ENCODE measurements around the gene FOLH1. TPM values are rescaled to one million over a fixed set of nuclear protein-coding genes. Genes with fewer than 3 reads are reported as not detected.
"Not testable (repeated sequence)": the region's sequence is repeated elsewhere in the genome, so short reads cannot be mapped to it uniquely, and the experiment has no call there.

Gene FOLH1
- total RNA-seq: under 0.01 TPM in 1 of 2 replicates, not detected in the other

DNA sequence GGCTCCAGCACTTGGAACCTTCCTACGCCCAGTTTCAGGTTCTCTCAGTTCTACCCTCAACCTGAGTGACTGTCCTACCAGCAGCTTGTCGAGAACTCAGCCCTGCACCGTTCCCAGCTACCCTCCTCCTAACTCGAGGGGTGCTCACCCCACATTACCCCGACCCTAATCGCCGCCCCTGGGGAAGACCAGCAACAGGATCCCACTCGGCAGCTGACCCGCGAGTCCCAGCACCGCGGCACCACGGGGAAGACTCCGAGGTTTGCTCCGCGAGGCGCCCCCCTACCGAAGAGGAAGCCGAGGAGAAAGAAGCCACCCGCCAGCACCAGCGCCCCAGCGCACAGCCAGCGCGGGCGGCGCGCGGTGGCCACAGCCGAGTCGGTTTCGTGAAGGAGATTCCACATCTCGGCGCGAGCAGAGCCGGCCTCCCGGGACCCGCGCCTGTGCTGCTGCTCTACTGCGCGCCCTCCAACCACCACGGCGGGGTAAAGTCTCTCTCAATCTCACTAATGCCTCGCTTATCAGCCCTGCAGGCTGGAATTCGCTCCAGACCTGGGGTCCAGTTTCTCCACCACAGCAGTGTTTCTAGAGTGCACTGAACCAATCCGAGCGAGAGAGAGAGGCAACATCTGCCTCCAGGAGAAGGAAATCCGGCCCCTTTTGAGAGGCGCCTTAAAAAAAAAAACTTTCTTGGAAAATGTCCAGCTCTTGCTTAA lies at the start of gene FOLH1:
FOLH1 (minus strand) TSS at position 597 of the 716 bp plus-strand sequence; CDS start at position 404, 193 bp downstream.
- no peak for DNase-seq (ENCODE audit: low read depth in 2 of 2)

DNA sequence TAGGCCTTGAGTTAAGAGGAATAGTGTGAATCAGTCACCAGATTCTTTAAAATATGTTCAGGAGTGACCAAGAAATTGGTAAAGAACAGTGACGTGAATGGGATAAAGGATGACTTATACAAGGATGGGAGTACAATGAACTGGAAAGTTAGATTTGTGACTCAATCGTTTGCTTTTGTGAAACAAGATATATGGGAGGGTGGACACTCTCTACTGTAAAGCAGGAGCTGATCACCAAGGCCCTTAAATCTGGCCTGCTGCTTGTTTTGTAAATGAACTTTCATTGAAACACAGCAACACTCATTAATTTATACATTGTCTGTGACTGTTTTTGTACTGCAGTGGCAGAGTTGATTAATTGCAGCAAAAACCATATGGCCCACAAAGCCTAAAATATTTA lies 46.7 kb upstream of the FOLH1 start:
- not testable (repeated sequence) for DNase-seq (ENCODE audit: low read depth in 2 of 2)

DNA sequence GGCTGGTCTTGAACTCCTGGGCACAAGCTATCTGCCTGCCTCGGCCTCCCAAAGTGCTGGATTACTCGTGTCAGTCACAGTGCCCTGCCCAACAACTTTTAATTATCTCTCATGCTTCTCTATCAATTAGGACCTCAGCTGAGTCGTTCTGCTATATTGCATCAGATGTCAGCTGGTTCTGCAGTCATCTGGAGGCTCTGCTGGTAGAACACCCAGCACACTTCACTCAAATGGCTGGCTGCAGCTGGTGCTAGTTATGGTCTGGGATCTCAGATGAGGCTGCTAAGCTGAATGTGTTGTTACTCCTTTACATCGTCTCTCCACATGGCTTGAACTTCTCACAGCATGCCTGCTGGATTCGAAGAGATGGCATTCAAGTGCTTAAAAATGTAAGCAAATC lies 42.8 kb upstream of the FOLH1 start:
- not testable (repeated sequence) for DNase-seq (ENCODE audit: low read depth in 2 of 2)

DNA sequence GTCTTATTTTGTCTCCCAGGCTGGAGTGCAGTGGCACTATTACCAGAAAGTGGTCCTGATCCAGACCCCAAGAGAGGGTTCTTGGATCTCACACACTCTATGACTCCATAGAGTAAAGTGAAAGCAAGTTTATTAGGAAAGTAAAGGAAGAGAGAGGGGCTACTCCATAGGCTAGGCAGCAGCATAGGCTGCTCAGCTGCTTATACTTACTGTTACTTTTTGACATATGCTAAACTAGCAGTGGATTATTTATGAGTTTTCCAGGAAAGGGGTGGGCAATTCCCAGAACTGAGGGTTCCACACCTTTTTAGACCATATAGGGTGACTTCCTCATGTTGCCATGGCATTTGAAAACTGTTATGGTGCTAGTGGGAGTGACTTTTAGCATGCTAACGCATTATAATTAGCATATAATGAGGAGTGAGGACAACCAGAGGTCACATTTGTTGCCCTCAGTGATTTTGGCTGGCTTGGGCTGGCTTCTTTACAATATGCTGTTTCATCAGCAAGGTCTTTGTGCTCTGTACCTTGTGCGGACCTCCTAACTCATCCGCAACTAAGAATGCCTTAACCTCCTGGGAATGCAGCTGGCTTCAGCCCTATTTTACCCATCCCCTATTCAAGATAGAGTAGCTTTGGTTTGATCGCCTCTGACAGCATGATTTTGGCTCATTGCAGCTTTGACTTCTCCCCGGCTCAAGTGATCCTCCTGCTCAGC lies 42.2 kb upstream of the FOLH1 start:
- DNase-seq (ENCODE audit: low read depth in 2 of 2): not testable (repeated sequence)

DNA sequence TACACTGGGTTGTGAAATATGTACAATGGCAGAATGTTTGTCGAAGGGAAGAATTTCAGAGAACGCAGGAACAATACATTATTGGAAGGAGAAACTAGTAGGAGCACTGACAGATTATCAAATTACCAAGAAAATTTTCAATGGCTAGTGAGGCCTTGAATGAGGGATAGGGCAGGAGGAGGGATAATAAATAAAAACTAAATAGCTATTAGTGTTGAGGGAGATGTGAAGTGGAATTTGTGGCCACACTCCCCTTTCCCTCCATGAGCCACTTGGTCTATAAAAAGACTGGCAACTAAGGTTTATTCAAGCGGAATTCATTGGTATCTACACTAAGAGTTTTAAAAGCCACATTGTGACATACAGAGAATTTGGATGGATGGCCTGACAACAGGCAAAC lies 41.0 kb upstream of the FOLH1 start:
- DNase-seq (ENCODE audit: low read depth in 2 of 2): not testable (repeated sequence)

DNA sequence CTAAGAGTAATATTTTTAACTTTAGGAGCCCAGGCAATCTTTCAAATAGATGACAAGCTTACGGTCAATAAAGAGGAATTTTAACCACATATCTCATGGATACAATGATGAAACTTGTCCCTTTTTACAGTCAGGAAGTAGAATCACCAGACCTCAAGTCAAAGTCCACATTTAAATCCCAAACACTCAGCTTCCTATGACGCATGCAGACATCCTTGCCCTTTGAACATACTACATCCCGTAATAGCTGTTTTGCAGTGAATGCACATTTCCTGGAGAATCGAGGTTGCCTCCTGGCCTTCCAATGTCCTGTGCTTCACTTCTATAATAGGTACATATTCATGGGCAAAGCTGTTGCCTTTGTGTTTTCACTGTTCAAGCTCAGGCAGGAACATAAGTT lies 25.3 kb upstream of the FOLH1 start:
- DNase-seq (ENCODE audit: low read depth in 2 of 2): peak in 1 of 2 donors; percentile 16

DNA sequence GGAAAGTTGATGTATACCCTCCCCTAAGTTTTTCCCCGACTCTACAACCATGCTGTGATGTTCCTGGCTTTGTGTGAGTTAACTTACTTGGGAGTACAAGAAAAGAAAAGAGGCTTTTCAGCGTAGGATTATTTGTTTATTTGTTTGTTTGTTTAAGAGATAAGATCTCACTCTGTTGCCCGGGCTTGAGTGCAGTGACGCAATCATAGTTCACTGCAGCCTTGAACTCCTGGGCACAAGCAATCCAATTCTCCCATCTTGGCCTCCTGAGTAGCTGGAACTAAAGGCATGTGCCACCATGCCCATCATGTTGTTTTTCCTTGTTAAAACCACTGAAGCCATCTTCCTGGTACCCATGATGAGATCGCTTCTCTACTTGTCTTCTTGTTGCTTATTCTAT lies 24.6 kb upstream of the FOLH1 start:
- DNase-seq (ENCODE audit: low read depth in 2 of 2): not testable (repeated sequence)

DNA sequence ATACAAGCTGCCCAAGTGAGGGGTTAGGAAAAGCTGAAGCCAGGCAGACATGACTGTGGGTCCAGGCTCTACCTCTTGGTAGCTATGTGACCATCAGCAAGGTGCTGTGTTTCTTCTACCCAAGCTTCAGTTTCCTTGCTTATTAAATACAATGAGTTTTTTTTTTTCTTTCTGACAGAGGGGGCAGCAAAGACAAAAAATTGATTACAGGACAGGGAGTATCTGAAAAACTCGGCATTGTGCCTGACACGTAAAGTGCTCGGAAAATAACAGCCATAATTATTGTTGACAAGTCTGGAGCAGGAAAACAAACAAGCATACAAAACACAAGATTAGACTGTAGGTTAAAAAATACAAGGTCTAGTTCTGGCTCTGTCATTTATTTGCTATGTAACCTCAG lies 23.3 kb upstream of the FOLH1 start:
- not testable (repeated sequence) for DNase-seq (ENCODE audit: low read depth in 2 of 2)

DNA sequence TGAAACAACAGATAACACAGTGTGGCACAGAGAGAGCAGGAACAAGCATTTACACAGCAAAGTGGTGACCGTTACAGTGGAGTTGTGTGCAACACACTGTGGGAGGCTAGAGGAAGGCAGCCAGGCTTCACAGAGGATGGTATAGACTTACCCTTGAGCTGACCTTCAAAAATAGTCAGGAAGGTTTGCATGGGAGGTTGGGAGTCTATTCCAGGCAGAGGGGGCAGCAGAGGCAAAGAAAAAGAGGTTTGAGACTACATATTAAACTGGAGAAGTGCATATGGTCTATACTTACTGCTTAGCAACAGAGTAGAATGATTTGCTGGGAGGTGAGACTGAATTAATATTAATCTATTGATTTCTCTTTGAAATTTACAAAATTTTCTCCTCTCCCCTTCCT lies 22.1 kb upstream of the FOLH1 start:
- DNase-seq (ENCODE audit: low read depth in 2 of 2): not testable (repeated sequence)

DNA sequence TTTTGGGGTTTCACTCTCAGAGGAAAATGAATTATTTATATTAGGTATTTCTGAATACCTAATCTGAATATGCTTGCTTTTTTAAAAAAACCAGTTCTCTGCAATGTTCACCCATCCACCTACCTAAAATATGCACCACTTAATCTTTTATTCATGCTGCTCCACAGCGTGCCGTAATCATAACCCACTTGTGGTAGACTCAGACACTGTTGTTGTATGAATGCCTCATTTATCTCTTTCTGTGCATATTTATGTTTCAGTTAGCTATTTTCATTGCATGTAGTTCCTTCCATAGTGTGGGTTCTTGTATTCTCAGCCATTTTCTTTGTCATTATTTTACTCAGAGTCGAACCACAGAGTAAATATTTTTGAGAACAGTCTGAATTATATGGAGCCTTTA lies 21.6 kb upstream of the FOLH1 start:
- not testable (repeated sequence) for DNase-seq (ENCODE audit: low read depth in 2 of 2)

DNA sequence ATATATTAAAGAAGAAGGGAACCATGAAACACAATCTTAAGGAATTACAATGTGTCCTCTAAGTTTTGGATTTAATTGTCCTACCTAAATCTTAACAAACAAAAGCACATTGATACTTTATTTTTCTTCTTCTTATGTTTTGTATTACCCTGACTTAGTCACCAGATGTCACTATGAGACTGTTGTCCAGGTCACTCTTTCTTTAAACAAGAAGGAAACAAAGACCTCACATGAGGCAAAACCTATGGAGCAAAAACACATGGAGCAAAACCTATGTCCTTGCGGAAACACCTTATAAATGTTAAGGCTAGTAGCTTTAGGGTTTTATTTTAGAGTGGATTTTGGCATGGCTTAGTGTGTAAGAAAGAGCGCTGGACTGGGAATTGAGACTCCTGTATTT lies 20.7 kb upstream of the FOLH1 start:
- DNase-seq (ENCODE audit: low read depth in 2 of 2): not testable (repeated sequence)

DNA sequence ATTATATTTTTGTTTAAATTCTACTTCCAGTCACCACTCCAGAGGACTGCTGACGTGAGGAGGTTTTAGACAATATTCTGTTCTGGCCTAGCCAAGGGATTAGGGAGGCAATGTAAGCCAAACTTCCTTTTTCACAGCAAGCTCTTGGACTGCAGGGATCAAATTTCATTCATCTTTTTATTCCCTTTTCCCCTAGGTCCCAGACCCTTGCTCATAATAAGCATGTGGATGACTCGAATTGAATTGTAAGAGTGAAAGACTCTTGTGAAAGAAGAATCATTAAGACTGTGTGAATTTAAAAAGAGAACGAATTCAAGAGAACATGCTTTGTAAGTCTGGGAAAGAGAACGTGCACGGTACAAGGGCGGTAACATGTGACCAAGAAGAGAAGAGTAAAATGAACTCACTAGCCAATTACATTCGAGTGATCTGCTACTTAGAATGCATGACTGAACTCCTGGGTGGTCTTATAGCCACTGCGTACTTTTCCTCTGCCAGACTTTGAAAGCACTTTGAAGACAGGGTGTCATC lies 16.9 kb upstream of the FOLH1 start:
- not testable (repeated sequence) for DNase-seq (ENCODE audit: low read depth in 2 of 2)

DNA sequence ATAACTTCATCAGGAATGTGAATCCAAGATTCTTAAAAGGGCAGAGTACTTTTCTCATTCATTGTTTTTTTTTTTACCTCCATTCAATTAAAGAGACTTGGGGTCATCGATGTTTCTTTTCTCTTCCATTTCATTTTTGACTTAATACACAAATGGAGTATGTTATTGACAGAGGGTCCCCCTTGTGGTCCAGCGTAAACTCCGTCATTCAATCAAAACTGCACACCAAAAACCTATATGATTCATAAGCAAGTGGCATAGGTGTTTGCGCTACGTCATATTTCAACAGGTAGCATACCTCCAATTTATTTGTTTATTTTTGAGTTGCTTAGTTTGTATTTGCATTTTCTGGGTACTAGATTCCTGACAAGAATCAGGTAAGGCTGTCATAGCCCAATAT lies 12.7 kb upstream of the FOLH1 start:
- DNase-seq (ENCODE audit: low read depth in 2 of 2): no peak

DNA sequence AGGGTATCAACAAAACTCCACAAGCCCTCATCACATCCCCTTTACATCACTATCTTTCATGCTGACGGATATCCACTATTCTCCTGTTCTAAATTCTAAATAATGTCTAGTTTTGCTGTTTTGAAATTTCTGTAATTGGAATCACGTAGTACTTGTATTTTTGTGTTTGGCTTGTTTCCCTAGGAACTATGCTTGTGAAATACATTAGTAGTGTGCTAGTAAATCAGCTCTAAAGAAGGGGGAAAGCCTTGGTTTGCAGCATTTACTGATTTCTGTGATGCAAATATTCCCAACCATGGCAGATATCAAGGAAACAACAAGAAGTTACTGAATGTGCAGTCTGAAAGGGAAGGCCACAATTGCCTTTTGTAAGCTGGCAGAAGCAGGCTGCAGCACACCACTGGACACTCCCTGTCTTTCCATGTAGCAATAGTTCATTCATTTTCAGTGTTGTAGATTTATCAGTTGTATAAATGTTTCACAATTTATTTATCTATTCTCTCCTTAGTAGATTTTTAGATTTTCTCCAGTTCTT lies 4.7 kb upstream of the FOLH1 start:
- DNase-seq (ENCODE audit: low read depth in 2 of 2): no peak

DNA sequence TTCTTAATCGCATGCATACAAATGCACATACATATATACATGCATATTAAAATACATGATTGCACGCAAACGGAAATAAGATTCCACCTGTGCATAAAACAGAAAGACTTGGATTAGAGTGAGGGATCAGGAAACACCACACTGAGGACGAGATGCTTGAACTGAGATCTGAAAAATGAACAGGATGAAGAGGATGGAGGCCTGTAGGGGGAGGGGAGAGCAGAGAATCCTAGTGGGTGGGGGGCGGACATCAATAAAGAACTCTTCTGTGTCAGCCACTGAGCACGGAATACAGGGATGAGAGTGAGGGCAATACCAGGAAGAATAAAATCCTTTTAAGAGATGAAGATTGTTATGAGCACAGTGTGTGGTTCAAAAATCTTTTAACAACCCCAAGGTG lies 1.4 kb downstream of the FOLH1 start:
- not testable (repeated sequence) for DNase-seq (ENCODE audit: low read depth in 2 of 2)

DNA sequence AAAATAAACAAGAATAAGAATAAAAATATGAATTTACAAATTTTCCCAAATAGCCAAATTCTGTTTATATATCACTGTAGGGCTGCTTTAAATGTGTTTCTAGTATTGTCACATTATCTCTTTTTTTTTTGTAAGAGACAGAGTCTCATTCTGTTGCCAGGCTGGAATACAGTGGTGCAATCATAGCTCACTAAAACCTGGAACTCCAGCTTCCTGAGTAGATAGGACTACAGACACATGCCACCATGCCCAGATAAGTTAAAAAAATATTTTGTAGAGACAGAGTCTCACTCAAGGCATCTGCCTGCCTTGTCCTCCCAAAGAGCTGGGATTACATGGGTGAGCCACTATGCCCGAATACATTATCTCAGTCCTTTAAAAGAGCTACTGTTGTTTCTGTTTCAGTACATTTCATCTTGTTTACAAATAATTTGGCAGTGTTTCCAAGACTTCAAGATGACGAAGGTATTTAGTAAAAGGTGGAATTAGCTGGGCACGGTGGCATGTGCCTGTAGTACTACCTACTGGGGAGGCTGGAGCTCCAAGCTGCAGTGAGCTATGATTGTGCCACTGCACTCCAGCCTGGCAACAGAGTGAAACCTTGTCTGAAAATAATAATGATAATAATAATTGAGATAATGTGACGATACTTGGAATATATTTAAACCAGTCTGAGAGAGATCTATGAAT lies 6.0 kb downstream of the FOLH1 start:
- DNase-seq (ENCODE audit: low read depth in 2 of 2): no peak

DNA sequence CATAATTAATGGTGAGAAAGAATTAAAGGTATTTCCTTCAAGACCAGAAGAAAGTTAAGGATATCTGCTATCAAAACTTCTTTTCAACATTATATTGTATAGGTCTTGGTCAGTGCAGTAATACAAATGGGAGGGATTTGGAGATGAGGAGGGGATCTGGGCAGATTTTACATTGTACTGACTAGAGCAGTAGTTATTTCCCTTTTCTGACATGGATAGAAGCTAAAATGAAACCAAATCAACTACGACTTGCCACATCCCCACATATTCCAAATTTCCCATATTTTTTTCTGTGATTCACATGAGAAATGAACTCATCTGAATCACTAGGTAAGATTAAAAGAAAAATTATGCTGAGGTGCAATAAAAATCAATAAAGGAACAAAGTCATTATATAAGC lies 11.6 kb downstream of the FOLH1 start:
- DNase-seq (ENCODE audit: low read depth in 2 of 2): not testable (repeated sequence)

DNA sequence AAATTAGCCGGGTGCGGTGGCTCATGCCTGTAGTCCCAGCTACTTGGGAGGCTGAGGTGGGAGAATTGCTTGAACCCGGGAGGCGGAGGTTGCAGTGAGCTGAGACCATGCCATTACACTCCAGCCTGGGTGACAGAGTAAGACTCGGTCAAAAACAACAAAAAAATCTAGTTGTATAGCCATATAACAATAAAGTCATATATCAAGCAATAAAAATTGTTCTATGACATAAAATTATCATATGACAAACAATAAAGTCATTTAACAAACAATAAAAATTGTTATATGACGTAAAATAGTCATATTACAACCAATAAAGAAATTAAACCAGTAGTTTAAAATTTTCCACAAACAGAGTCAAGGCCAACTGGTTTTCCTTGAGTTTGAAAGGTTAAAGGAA lies 12.4 kb downstream of the FOLH1 start:
- DNase-seq (ENCODE audit: low read depth in 2 of 2): not testable (repeated sequence)

DNA sequence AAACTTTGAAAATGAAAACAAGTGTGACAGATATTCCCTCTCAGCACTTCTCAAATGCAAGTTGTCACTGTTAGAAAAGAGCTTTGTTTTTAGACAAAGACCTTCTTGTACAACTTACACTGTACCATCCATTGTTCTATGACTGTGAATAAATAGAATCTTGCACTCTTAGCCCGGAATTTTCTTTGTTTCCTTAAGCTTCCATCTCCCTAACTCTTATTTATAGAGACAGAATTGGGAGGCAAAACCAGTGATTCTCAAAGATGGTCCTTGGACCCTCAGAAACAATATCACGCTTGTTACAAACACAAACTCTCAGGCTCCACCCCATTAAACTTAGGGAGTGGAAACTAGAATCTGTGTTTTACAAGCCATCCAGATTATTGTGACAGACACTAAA lies 18.1 kb downstream of the FOLH1 start:
- not testable (repeated sequence) for DNase-seq (ENCODE audit: low read depth in 2 of 2)

DNA sequence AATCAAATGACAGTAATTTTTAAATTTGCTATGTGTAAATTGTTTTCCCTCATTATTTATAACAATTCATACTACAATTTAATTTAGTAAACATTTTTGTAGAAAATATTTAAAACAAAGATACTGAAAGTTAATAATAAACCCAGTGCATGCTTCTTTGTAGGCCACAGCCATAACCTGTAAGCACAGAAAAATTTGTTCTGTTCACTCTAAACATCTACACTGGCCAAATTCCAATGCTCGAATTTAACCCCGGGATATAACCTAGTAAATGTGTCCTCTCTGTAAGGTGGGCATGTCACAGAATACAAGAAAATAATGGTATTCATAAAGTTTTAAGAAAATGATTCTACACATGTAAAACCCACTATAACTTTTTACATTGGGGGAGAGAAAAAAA lies 22.2 kb downstream of the FOLH1 start:
- DNase-seq (ENCODE audit: low read depth in 2 of 2): not testable (repeated sequence)

DNA sequence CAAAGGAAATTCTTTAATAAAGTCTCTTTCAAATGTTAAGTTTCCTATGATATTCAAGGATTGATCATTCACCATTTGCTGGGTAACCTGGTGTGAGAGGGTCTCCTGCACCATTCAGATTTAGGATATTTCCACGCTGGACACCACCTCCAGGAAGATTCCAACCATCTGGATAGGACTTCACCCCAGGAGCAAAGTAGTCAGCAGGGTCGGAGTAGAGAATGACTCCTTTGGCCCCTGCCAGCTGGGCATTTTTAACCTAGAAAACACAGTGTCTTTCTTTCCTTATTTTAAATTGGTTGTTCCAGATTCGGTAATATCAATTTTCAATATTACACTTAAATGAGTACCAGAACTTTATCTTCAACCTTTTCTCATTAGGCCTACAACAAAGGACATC lies 22.8 kb downstream of the FOLH1 start:
- DNase-seq (ENCODE audit: low read depth in 2 of 2): not testable (repeated sequence)

DNA sequence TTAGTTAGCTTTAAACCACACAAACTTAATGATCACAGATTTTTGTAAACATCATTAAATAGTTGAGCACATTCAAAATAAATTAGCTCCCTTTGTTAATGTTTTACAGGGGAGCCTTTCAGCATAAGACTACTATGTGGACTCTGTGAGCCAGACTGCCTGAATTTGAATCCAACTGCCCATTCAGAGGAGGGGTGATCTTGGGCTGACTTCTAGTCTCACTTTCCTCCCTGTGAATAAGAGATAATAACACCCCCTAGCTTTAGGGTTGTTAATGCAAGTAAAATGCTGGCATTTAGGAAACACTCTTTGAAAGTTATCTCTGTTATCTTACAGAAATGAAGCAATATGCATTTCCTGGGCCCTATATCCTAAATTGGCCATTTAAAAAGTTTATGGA lies 23.6 kb downstream of the FOLH1 start:
- not testable (repeated sequence) for DNase-seq (ENCODE audit: low read depth in 2 of 2)

Measured in dermis microvascular lymphatic vessel endothelial cell (primary cell).